HG03175 (cell line): ENCODE results near the gene CCDC97.
"Not testable (repeated sequence)": the region's sequence is repeated elsewhere in the genome, so short reads cannot be mapped to it uniquely, and the experiment has no call there.

Experiments
- ATAC-seq: cut with Tn5 transposase; IDR thresholded peaks from one replicate; pipeline ENCODE4 v1.9.1; 2021; ENCODE audit warnings: mild to moderate bottlenecking, moderate library complexity; ENCODE audit not compliant: unreplicated experiment

CCDC97 gene

DNA sequence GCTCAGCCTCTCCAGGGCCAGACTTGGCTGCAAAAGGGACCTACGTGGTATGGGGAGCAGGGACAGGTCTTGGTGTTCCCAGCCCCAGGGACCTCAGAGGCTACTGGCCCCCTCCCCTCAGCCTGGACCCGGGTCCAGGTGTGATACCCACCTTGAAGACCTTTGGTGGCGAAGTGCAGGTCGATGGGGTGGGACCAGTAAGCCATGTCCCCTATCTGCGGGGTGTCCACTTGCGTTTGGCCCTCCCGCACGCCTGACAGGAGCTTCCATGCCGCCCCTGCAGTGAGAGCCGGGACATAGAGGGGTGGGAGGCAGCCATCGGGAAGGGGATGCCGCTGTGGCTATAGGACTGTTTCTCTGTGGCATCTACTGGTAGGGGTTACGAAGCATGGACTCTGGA, 47.8 kb downstream of the CCDC97 start:
- ATAC-seq: no peak

- no peak for ATAC-seq
Observed at GRCh38 chr19:41359741-41360140, 49.8 kb downstream of the CCDC97 start.

DNA sequence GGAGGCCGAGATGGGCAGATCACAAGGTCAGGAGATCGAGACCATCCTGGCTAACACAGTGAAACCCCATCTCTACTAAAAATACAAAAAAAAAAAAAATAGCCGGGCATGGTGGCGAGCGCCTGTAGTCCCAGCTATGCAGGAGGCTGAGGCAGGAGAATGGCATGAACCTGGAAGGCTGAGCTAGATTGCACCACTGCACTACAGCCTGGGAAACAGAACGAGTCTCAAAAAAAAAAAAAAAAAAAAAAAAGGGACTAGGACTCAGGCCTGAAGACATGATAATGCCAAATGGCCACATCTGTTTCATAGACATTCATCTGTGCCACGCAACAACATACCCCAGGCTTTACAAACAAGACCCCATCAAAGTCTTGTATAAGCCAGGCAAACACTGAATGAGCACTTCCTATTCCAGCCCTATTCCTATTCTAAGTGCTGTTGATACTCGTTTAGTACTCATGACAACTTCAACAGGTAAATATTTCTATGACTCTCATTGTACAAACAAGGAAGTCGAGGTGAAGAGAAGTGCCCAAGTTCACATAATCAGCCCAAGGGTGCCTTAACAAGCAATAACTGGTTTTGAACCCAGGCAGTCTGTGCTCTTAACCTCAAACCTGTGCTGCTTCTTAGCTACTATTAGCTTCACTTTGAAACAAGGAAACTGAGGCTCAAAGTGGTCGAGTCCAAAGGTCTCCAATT, 52.3 kb downstream of the CCDC97 start:
- ATAC-seq: no peak

- no peak for ATAC-seq
Observed at GRCh38 chr19:41363371-41363752, 53.4 kb downstream of the CCDC97 start.

DNA sequence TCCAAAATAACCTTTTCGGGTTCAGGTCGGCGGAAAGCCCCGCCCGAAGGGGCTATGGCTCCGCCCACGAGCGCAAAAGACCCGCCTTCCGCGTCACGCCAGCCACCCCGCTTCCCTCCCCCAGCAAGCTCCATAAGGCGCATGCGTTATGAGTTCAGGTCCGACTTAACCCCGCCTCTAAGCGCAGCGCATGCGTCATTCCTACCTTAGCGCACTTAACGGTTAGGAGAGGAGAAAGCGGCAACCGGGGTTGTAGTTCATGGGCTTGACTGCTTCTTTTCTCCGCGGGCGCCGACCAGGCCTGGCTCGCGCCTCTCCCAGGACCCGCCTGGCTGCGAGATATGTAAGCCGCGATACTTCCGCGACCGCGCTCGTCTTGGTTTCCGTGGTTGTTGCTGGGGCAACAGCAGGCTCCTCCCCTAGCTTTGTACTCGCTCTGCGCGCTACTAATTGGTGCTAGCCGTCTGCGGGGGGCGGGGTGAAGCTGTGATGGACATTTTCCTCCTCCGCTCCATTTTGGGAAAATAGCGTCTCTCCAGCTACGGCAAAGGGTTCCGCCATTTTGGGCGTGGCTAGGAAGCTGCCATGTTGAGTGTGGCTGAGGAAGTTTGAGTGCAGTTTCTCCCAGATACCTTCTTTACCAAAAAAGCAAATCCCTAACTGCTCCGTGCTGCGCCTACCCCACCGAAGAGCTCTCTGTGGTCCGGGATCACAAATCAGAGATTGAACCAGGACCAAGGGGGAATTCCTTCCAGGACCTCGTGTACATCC, 54.0 kb downstream of the CCDC97 start, which contains the start of gene B9D2:
Gene B9D2 (minus strand): TSS at position 397 of the 771 bp plus-strand sequence. CDS start 630 bp downstream, outside the sequence.
- ATAC-seq: peak; percentile 85

DNA sequence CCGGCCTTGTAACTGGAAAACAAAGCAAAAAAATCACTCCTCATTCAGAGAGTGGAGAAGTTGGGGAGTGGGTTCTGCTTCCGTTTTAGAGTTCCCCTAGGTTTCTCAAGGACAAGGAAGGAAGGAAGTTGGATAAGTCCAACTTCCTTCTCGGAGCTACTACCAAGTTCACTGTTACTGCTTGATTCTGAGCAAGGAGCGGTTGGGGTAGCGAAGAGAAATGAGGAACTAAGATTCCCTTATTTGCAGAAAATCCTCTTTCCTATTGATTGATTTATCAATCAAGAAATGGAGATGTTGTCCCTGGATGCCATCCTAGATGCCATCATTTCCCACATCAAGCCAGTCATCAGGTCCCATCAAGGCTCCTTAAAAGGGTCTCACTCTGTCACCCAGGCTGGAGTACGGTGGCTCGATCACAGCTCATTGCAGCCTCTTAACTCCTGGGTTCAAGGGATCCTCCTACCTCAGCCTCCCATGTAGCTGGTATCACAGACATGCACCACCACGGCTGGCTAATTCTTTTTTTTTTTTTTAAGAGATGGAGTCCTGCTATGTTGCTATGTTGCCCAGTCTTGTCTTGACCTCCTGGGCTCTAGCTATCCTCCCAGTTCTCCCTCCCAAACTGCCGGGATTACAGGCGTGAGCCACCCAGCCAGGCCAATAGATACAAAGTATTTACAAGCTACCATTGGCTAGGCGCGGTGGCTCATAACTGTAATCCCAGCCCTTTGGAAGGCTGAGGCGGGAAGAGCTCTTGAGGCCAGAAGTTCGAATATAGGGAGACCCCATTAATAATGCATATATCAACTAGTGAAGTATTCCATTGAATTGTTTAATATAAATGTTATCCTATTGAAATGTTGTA, 54.8 kb downstream of the CCDC97 start:
- ATAC-seq: no peak

DNA sequence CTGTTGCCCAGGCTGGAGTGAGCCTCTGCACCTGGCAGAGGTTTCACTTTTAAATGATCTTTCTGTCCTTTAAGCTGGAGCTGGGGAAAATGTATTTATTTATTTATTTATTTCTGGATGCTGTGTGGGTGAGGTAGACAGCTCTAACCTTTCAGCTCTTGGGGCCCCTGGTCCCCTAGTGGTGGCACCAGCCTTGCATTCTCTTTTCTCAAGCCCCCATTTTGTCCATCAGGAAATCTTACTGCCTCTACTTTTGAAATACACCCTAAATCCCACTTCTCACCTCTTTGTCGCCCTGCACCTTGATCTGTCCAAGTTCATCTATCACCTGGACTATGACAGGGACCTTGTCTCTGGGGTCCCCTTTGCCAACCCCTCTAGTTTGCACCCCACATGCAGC, 56.1 kb downstream of the CCDC97 start:
- ATAC-seq: no peak

- no peak for ATAC-seq
Observed at GRCh38 chr19:41367848-41368301, 57.9 kb downstream of the CCDC97 start.

GRCh38 chr19:41369769-41370168, 59.8 kb downstream of the CCDC97 start:
- ATAC-seq: no peak

DNA sequence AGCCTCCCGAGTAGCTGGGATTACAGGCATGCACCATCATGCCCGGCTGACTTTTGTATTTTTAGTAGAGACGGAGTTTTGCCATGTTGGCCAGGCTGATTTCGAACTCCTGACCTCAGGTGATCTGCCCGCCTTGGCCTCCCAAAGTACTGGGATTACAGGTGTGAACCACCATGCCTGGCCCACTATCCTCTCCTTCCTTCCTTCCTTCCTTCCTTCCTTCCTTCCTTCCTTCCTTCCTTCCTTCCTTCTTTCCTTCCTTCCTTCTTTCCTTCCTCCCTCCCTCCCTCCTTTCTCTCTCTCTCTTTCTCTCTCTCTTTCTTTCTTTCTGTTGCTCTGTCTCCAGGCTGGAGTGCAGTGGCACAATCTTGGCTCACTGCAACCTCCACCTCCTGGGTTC, 61.1 kb downstream of the CCDC97 start:
- not testable (repeated sequence) for ATAC-seq

DNA sequence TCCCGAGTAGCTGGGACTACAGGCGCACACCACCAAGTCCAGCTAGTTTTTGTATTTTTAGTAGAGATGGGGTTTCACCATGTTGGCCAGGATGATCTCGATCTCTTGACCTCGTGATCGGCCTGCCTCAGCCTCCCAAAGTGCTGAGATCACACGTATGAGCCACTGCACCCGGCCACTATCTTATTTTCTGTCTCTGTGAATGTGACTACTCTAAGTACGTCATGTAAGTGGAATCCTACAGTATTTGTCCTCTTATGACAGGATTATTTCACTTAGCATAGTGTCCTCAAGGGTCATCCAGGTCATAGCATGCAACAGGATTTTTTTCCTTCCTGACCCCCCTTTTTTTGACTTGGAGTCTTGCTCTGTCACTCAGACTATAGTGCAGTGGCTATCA, 61.6 kb downstream of the CCDC97 start:
- ATAC-seq: no peak

GRCh38 chr19:41372501-41372900, 62.5 kb downstream of the CCDC97 start:
- ATAC-seq: no peak

DNA sequence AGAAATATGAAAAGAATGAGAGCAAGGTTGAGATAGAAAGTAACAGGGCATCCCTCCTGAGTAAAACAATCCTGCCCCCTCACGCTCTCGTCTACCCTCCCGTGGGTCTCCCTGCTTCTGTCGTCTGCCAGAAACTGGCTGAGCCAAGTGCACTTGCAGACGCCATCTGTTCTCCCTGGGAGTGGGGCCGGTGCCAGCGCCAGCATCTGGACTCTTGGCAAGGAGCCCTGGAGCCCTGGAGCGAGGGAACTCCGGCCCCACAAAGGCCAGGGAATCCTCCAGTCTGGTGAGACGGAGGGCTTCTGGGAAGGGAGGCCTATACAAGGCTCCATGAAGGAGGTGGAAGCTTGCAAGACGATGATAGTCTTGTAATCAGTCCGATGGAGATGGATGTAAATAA, 64.0 kb downstream of the CCDC97 start:
- no peak for ATAC-seq
